SK-N-DZ (cell line): ENCODE results near the gene DYRK1A. TPM values are rescaled to one million over a fixed set of nuclear protein-coding genes. Genes with fewer than 3 reads are reported as not detected.
A peak's percentile ranks its signal among the peaks of the same experiment; 100 is the strongest.
"Not testable (repeated sequence)": the region's sequence is repeated elsewhere in the genome, so short reads cannot be mapped to it uniquely, and the experiment has no call there.

ENCODE experiments used
- DNase-seq: peaks from one replicate; pipeline ENCODE4 v3.0.0-alpha.2; 2015; ENCODE audit warnings: low spot score
- polyA plus RNA-seq, 2 experiments: library from polyadenylated mRNA; depleted of rRNA; stranded (reverse); fragments of >200 nt; gene quantifications; 2 replicates each; pipeline ENCODE4 v1.2.3, GENCODE V29; 2014

Gene DYRK1A
- 18.8 and 20.9 TPM in 2 replicates for polyA plus RNA-seq (2014; cell fraction: cytosol; rRNA removed)
- polyA plus RNA-seq (2014; cell fraction: nucleus; rRNA removed): 16.4 and 20.3 TPM in 2 replicates

DNA sequence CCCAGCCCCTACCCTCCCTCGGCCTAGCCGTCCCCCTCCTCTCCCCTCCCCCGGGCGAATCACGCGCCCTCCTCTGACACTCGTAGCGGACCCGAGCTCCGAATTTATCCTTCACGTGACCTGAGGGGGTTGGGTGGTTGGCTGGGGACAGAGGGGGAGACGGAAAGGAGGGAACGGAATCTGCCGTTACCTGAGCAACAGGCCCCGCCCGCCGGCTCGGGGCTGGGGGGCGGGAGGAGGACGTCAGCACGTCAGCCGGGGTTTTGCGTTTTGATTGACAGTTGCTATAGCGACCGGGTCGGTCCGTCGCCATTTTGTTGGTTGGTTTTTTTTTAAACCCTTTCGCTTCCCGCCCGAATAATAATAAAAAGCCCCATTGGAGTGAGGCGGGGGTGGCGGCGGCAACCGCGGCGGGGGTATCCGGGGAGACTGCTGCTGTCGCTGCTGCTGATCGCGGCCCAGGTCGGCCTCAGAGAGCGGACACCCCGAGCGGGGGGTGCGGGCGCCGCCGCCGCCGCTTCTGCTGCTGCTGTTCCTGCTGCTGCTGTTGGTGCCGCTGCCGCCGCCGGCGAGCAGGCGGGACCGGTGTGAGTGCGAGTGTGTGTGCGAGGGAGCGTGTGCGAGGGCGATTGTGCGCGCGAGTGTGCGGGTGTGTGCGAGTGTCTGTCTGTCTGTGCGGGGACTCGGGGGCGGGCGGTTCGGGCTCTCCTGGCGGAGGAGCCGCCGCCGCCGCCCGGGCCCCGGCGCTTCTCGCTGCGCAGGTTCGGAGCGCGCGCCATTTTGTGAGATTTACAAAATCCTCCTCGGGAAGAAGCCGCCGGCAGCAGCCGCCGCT lies at the start of gene DYRK1A:
TSS of gene DYRK1A (plus strand) at position 292 of the 835 bp plus-strand sequence. CDS start 53,602 bp downstream, outside the sequence.
- DNase-seq: peak; percentile 98

DNA sequence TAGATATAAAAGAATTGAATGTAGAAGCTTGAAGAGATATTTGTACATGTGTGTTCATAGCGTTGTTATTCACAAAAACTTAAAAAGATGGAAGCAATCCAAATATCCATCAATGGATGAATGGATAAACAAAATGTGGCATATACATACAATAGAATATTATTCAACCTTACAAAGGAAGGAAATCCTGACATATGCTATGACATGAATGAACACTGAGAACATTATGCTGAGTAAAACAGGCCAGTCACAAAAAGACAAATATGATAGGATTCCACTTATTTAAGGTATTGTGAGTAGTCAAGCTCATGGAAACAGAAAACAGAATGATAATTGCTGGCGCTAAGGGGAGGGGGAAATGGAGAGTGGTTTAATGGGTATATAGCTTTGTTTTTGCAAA lies 47.0 kb upstream of the DYRK1A start:
- no peak for DNase-seq

DNA sequence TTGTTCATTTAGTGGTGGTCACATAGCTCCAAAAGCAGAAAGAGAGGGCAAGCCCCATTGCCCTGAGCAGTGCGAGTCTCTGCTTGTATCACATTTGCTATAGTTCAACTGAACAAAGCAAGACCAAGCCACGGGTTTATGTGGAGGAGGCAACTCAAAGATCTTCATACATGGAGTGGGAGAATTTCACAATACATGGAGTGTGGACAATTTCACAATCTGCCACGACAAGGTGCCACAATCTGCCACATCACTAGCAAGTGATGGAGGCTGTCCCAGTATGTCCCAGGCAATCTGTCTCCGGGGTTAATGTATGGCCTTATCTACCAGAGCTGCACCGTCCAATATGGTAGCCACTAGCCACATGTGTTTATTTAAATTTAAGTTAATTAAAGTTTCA lies 44.5 kb upstream of the DYRK1A start:
- no peak for DNase-seq

DNA sequence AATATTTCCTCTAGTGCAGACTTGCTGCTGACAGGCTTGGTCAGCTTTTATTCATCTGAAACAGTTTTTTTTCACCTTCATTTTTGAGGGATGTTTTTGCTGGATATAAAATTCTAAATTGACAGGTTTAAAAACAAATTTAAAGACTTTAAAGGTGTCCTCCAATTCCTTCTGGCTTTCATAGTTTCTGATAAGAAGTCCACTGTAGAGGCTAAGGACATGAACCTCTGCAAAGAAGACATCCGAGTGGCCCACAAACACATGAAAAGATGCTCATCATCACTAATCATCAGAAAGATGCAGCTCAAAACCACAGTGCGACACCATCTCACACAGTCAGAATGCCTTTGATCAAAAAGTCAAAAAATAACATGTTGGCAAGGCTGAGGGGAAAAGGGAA lies 42.0 kb upstream of the DYRK1A start:
- DNase-seq: no peak

DNA sequence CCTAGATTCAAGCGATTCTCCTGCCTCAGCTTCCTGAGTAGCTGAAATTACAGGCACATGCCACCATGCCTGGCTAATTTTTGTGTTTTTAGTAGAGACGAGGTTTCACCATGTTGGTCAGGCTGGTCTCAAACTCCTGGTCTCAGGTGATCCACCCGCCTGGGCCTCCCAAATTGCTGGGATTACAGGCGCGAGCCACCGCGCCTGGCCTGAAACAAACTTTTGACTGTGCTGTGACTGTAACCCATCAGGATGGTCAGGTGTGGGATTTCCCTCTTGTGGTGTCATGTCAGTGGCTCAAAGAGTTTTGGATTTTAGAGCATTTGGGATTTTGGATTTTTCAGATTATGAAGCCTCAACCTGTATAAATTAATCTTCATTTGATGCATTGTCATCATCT lies 38.4 kb upstream of the DYRK1A start:
- not testable (repeated sequence) for DNase-seq

DNA sequence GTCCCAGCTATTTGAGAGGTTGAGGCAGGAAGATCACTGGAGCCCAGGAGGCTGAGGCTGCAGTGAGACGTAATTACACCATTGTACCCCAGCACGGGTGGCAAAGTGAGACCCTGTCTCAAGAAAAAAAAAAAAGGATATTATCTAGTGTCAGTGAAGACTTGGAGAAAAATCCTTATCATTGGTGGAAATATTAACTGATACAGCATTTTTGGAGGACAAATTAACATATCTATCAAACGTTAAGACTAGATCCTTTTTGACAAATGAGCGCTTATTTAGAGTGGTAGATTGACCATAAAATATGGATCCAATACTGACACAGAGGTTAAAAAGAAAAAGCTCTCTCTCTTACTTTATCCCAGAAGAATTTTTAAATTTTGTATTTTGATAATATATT lies 35.2 kb upstream of the DYRK1A start:
- DNase-seq: no peak

DNA sequence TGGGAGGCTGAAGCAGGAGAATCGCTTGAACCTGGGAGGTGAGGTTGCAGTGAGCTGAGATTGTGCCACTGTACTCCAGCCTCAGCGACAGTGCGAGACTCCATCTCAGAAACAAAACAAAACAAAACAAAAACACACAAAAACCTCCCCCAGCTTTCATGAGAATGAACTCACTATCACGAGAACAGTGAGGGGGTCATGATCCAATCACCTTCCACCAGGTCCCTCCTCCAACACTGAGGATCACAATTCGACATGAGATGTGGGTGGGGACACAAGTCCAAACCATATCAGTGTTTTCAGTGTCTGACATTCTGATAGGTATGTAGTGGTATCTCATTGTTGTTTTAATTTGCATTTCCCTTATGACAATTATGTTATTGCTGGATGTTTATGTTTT lies 31.5 kb upstream of the DYRK1A start:
- no peak for DNase-seq

DNA sequence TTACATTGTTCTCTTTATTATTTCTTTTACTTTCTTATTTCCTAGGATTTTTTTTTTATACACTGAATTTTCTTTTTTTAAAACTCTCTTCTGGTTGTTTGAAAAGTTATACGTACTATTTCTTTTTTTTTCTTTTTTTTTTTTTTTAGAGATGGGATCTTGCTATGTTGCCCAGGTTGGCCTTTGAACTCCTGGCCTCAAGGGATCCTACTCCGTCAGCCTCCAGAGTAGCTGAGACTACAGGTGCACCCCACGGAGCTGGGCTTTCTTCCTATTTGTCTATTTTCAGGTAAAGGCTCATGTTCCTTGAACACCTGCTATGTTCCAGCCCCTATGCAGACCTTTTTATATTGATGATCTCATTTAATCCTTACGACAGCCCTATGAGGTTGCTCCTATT lies 29.4 kb upstream of the DYRK1A start:
- no peak for DNase-seq

DNA sequence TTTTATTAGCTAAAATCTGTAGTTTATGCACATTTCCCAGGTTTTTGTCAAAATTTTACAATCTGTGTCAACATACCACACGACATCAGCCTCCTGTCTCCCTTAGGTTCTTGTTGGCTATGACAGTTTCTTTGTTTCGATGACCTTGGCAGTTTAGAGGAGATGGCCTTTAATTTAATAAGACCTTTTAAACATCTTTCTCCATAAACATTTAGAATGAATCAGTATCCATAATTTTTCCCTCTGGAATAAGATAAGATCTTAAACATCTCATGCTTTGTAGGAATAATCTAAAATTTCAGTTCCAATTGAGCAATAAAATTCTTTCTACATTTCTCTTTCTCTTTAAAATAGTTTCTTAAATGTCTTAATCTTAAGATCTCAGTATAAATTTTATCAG lies 28.7 kb upstream of the DYRK1A start:
- peak; percentile 12 for DNase-seq

DNA sequence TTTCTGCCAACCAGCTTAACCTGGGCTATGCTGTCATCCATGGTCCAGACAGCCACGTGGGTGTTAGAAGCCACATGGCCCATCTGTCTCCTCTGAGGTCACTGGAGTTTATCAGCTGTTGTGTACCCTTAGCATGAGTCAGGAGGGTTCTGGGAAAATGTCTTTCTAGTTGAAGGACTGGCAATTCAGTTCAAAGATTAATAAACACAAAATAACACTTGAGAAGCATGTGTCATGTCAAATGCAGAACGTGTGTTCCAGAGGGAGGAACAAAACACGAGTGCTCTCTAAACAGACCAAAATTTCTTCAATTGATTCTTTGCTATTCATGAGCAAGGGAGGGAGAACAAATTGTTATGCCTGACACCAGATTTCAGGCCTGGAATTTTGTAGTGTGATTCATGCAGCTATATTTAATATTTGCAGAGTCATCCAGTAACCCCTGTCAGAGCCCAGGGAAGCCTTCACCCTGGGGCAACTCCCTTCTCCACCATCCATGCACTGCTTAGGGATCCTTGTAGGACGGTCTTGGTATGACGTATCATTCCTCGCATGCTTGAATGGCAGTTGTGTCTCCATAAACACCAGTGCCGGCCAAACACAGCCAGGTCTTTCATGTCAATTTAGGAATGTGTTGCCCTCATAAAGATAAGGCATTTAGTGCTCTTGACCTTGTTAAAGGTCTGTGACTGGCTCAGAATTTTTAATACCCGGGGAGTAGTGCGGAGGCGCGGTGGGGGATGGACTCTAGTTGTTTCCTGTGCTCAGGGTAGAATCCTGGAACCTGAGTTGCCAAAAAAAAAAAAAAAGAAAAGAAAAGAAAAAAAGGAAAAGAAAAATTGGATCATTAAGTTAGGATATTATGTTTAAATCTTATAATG lies 27.7 kb upstream of the DYRK1A start:
- DNase-seq: peak; percentile 77

DNA sequence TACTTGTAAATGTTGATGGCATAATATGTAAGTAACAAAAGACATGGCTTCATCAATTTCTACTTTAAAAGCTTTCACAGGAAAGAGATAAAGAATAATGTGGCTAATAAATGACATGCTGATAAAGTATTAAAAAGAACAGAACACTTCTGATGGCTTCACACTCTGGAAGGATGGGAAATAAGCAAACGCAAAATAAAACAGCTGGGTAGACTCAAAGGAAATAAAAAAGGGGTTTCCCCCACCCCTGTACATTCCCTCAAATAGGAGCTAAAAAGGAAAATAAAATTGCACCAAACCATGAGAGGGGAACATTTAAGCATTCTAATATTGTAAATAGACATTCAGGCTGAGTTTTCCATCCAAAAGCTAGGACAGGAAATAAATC lies 27.0 kb upstream of the DYRK1A start:
- DNase-seq: peak; percentile 7

DNA sequence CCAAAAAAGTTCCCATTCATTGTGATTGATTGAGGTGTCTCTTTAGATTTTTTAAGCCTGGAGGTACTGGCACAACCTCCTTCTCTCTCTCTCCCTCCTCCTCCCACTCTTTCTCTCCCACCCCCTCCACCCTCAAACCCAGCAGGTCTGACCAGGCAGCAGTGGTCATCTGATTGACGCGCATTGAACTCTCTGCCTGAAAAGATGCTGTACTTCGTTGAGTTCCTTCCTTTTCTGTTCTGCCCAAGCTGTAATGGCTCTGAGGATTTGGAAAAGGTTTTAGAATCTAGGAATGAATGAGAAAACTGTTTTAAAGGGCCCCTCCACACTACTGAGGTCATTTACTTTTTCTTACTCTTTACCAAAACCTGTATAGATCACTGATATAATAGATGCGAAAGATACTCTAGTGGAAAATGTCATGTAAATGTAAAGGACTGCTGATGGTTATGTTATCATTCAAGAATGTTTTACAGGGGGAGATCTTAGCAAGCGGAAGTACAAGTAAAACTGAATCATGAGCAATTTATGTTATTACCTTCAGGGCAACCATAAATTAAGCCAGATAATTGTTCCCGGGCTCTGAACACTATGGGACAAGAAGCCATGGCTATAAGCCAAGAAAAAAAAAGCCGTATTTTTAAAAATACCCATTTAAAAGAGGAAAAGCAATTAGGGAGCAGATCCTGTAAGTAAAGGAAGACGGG lies 25.2 kb upstream of the DYRK1A start:
- DNase-seq: no peak

DNA sequence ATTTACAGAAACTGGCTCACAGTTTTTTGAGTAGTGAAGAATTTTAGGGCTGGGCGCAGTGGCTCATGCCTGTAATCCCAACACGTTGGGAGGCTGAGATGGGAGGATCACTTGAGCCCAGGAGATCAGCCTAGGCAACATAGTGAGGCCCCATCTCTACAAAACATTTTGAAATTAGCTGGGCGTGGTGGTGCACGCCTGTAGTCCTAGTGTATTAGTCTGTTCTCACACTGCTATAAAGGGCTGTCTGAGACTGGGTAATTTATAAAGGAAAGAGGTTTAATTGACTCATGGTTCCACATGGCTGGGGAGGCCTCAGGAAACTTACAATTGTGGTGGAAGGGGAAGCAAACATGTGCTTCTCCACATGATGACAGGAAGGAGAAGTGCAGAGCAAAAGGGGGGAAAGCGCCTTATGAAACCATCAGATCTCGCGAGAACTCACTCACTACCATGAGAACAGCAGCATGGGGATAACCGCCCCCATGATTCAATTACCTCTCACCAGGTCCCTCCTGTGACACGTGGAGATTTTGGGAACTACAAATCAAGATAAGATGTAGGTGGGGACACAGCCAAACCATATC lies 24.4 kb upstream of the DYRK1A start:
- peak; percentile 21 for DNase-seq

DNA sequence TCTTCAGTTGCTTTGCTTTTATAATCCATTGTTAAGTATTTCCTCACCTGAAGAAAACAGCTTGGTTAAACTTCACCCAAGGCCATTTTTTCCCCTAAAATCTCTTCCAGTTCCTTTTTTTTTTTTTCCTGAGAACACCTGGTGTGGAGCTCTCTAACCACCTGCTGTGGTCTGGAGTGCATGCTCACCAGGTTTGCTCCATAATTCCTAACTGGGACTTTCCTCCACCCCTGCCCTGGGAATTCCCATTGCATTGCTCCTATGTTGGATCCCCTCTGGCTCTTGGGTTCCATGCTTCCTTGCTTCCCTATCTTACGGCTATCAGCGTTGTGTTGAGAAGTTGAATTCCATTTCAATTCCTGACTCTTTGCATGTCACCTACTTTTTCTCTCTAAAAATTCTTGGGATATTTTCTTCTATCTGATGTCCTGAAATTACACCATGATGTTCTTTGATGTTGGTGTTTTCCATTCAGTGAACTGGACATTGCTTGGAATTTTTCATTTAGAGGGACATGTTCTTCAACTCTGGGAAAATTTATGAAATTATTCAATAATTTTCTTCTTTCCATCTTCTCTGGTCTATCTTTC lies 19.6 kb upstream of the DYRK1A start:
- no peak for DNase-seq

DNA sequence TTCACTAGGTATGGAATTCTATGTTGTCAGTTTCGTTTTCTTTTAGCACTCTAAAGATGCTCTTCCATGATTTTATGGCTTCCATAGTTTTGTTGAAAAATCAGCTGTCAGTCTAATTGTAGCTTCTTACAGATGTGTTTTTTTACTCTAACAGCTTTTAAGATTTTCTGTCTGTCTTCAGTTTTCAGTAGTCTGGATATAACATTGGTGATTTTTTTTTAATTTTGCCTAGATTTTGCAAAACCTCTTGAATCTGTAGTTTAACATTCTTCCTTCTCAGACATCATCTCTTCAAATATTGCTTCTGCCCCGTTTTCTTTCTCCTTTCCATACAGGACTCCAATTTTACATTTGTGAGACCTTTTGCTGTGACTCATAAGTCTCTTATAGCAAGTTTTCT lies 17.9 kb upstream of the DYRK1A start:
- DNase-seq: no peak

DNA sequence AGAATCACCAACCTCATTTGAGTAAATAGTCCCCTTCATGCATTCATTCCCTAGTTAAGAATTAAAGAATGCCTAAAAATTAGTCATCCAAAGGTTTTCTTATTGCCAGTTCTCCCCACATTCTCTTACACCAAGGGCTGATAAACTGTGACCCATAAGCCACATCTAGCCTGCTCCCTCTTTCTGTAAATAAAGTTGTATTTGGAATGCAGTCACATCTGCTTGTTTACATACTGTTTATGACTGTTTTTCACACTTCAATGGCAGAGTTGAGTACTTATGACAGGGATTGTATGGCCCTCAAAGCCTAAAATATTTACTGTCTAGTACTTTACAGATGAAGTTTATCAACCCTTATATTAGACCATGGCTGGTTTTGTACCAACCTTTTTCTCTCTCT lies 16.1 kb upstream of the DYRK1A start:
- no peak for DNase-seq

DNA sequence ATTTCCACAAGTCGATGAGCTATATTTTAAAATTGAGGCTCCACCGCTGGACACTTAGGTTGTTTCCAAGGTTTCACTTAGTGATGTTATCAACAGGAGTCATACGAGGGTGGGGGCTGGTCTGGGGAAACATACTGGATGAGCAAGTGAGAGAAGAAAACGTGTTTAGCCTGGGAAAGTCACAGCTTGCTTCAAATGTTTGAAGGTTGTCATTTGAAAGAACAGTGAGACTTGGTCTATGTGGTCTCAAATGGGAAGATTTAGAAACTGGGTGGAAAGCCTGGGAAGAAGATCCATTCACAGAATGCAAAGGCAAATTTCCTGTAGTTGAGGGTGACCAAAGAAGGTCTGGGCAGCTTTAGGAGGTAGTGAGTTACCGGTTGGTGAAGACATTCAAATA lies 9.9 kb upstream of the DYRK1A start:
- DNase-seq: no peak

DNA sequence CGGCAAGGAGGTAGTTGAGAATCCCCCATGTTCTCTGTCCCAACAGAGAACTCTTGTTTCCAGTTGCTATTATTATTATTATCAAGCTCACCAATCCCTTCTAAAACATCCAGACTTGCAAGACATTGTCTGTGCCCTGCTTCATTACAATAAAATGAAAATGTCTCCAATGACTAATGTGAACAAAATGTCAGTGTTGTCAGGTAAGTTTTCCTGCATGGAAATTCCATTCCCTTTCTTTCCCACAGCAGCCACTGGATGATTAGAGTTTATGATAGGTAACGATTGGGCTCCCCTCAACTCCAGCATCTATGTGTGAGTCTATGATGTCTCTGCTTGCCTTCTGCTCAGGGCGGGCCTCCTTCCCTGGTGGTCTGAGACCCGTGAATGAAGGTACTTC lies 8.9 kb upstream of the DYRK1A start:
- no peak for DNase-seq

DNA sequence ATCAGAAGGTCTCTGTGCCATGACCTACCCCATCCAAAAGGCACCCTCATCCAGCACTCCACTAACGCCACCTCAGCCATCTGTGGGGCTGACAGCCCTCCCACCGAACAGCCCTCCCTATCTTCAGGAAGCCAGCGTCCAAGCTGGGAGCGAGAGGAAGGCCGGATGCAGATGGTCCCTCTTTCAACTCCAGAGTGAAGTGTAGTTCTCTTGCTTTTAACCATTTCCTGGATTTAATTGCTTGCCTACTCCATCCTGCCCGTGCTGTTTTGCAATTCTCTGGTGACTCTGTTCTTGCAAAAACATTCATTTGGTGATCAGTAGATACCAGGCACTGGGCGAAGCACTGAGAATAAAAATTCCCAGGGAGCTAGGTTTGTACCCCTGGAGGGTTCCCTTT lies 8.2 kb upstream of the DYRK1A start:
- no peak for DNase-seq

DNA sequence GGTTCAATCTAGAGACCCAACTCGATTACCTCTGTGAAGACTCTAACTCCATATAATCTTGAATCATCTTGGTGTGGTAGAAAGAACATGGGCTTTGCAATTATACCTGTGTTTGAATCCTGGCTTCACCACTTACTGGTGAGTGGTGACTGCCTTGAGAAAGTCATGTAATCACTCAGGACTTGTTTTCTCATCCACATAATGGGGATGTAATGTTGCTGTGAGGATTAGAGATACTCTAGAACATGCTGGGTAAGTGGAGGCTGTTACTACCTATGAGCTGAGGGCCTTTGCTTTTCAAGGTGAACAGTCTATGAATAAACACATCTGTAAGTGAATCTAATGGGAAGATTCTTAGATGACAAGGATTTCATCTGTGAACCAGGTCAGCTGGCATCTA lies 2.6 kb upstream of the DYRK1A start:
- no peak for DNase-seq

DNA sequence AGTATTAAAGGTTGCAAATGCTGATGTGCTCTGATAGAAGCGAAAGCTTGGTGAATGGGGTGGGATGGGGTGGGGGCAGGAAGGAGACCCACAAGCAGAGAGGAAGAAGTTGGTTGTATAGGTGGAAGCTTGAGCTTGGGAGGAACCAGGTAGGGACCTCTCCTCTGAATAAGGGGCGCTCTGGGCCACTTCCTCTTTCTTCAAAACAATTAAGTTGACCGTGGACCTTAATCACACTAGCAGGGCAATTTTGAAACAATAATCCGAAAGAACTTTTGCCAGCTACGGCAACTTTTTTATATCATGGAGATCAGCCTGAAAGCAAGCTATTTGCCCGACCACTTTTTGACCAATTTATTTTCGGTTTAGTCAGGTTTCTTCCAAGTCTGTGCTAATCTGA lies 1.9 kb upstream of the DYRK1A start:
- DNase-seq: no peak
